ENCODE results near the gene RPS27.

The RPS27 gene

GRCh38 chr1:153944005-153944826 lies 46.3 kb upstream of the RPS27 start:
- Histone ChIP-seq H2BK12ac (ENCODE audit: low read length in 2 of 2) (no peak overlapping the region), H3K9me3 (ENCODE audit: control insufficient read depth, low read length) (no peaks in the 10 kb centered on the region), H3K14ac (ENCODE audit: low read length in 2 of 2) (no peak overlapping the region), H2AFZ (ENCODE audit: low read depth, low read length) (no peak overlapping the region), H3K27me3 (ENCODE audit: control insufficient read depth in 1 of 2, insufficient read depth in 1 of 2, low read length in 2 of 2) (no peaks in the 10 kb centered on the region), H3K18ac (ENCODE audit: low read depth in 1 of 2, low read length in 2 of 2) (no peak overlapping the region), H2BK120ac (ENCODE audit: low read depth, low read length) (no peak overlapping the region), H3K4me2 (ENCODE audit: low read length, poor library complexity, severe bottlenecking) (no peak overlapping the region), H2BK15ac (ENCODE audit: low read depth, poor library complexity, severe bottlenecking) (peak overlapping the region; percentile 86), H2BK5ac (ENCODE audit: low read depth, low read length, poor library complexity, severe bottlenecking) (no peak overlapping the region), H4K8ac (ENCODE audit: low read length) (no peak overlapping the region), H3K79me1 (replicated peaks; ENCODE audit: low read length, poor library complexity, severe bottlenecking) (peaks cover 47% of the 10 kb centered on the region), H3K36me3 (ENCODE audit: control insufficient read depth in 1 of 2, insufficient read depth in 2 of 2, low read depth in 1 of 2, low read length in 2 of 2) (peaks cover 65 to 68% of the 10 kb centered on the region in 2 experiments), H3K9ac (ENCODE audit: low read length) (peak overlapping the region; percentile 96), H2AK5ac (ENCODE audit: low read length, severe bottlenecking) (no peak overlapping the region), H3K4me3 (ENCODE audit: insufficient read depth in 1 of 2, low read depth in 1 of 2, low read length in 2 of 2) (peak overlapping the region in 1 of 2 experiments; percentile 9), H4K91ac (ENCODE audit: low read length) (peak overlapping the region; percentile 20), H3K4ac (ENCODE audit: low read depth in 1 of 2, low read length in 2 of 2) (no peak overlapping the region), H3K27ac (ENCODE audit: low read length, poor library complexity, severe bottlenecking) (no peak overlapping the region), H3K4me1 (ENCODE audit: control insufficient read depth, insufficient read depth, low read depth, low read length) (peaks cover 12% of the 10 kb centered on the region), H3K23ac (ENCODE audit: low read length in 2 of 2) (no peak overlapping the region)
- DNase-seq: peak; percentile 20
- 95% methylated on average over 14 of the region's 15 CpGs for WGBS

GRCh38 chr1:153944827-153945117 lies 45.8 kb upstream of the RPS27 start:
- Histone ChIP-seq H3K27me3 (ENCODE audit: control insufficient read depth in 1 of 2, insufficient read depth in 1 of 2, low read length in 2 of 2) (no peaks in the 10 kb centered on the region), H3K9ac (ENCODE audit: low read length) (peak overlapping the region; percentile 96), H3K4ac (ENCODE audit: low read depth in 1 of 2, low read length in 2 of 2) (peak overlapping the region in 1 of 2 experiments; percentile 1), H2BK12ac (ENCODE audit: low read length in 2 of 2) (peak overlapping the region in 1 of 2 experiments; percentile 59), H3K4me1 (ENCODE audit: control insufficient read depth, insufficient read depth, low read depth, low read length) (peaks cover 12% of the 10 kb centered on the region), H3K79me1 (replicated peaks; ENCODE audit: low read length, poor library complexity, severe bottlenecking) (peaks cover 47% of the 10 kb centered on the region), H2BK15ac (ENCODE audit: low read depth, poor library complexity, severe bottlenecking) (no peak overlapping the region), H3K9me3 (ENCODE audit: control insufficient read depth, low read length) (no peaks in the 10 kb centered on the region), H4K91ac (ENCODE audit: low read length) (no peak overlapping the region), H3K4me2 (ENCODE audit: low read length, poor library complexity, severe bottlenecking) (peak overlapping the region; percentile 83), H3K18ac (ENCODE audit: low read depth in 1 of 2, low read length in 2 of 2) (peak overlapping the region in 1 of 2 experiments; percentile 98), H3K23ac (ENCODE audit: low read length in 2 of 2) (no peak overlapping the region), H3K27ac (ENCODE audit: low read length, poor library complexity, severe bottlenecking) (no peak overlapping the region), H3K14ac (ENCODE audit: low read length in 2 of 2) (no peak overlapping the region), H2AFZ (ENCODE audit: low read depth, low read length) (no peak overlapping the region), H2BK120ac (ENCODE audit: low read depth, low read length) (no peak overlapping the region), H3K36me3 (ENCODE audit: control insufficient read depth in 1 of 2, insufficient read depth in 2 of 2, low read depth in 1 of 2, low read length in 2 of 2) (peaks cover 63 to 66% of the 10 kb centered on the region in 2 experiments), H3K4me3 (ENCODE audit: insufficient read depth in 1 of 2, low read depth in 1 of 2, low read length in 2 of 2) (peak overlapping the region in 1 of 2 experiments; percentile 94), H2AK5ac (ENCODE audit: low read length, severe bottlenecking) (no peak overlapping the region), H2BK5ac (ENCODE audit: low read depth, low read length, poor library complexity, severe bottlenecking) (no peak overlapping the region), H4K8ac (ENCODE audit: low read length) (peak overlapping the region; percentile 1)
- 93% methylated on average over 3 of the region's 3 CpGs for WGBS
- no peak for DNase-seq

GRCh38 chr1:153945131-153945794 lies 45.3 kb upstream of the RPS27 start:
- peaks cover 12% of the 10 kb centered on the region for H3K4me1 ChIP-seq (ENCODE audit: control insufficient read depth, insufficient read depth, low read depth, low read length)
- peaks cover 46% of the 10 kb centered on the region for H3K79me1 ChIP-seq (replicated peaks; ENCODE audit: low read length, poor library complexity, severe bottlenecking)
- no peak overlapping the region for H2AK5ac ChIP-seq (ENCODE audit: low read length, severe bottlenecking)
- H2BK12ac ChIP-seq (ENCODE audit: low read length in 2 of 2): peak overlapping the region in 1 of 2 experiments; percentile 59
- H2BK120ac ChIP-seq (ENCODE audit: low read depth, low read length): peak overlapping the region; percentile 12
- no peak overlapping the region for H3K27ac ChIP-seq (ENCODE audit: low read length, poor library complexity, severe bottlenecking)
- peak overlapping the region; percentile 87 to 94 for H3K4me3 ChIP-seq (ENCODE audit: insufficient read depth in 1 of 2, low read depth in 1 of 2, low read length in 2 of 2)
- peak overlapping the region; percentile 83 for H4K8ac ChIP-seq (ENCODE audit: low read length)
- peak overlapping the region; percentile 30 for H2BK15ac ChIP-seq (ENCODE audit: low read depth, poor library complexity, severe bottlenecking)
- peak; percentile 73 for DNase-seq
- H3K4me2 ChIP-seq (ENCODE audit: low read length, poor library complexity, severe bottlenecking): peak overlapping the region; percentile 83
- H4K91ac ChIP-seq (ENCODE audit: low read length): peak overlapping the region; percentile 84
- H3K9me3 ChIP-seq (ENCODE audit: control insufficient read depth, low read length): no peaks in the 10 kb centered on the region
- peak overlapping the region; percentile 96 for H3K9ac ChIP-seq (ENCODE audit: low read length)
- H2BK5ac ChIP-seq (ENCODE audit: low read depth, low read length, poor library complexity, severe bottlenecking): no peak overlapping the region
- H2AFZ ChIP-seq (ENCODE audit: low read depth, low read length): no peak overlapping the region
- 59% methylated on average over 12 of the region's 12 CpGs for WGBS
- no peaks in the 10 kb centered on the region for H3K27me3 ChIP-seq (ENCODE audit: control insufficient read depth in 1 of 2, insufficient read depth in 1 of 2, low read length in 2 of 2)
- peak overlapping the region in 1 of 2 experiments; percentile 74 for H3K14ac ChIP-seq (ENCODE audit: low read length in 2 of 2)
- H3K23ac ChIP-seq (ENCODE audit: low read length in 2 of 2): peak overlapping the region in 1 of 2 experiments; percentile 57
- peaks cover 61 to 63% of the 10 kb centered on the region in 2 experiments for H3K36me3 ChIP-seq (ENCODE audit: control insufficient read depth in 1 of 2, insufficient read depth in 2 of 2, low read depth in 1 of 2, low read length in 2 of 2)
- peak overlapping the region; percentile 1 to 92 for H3K4ac ChIP-seq (ENCODE audit: low read depth in 1 of 2, low read length in 2 of 2)
- H3K18ac ChIP-seq (ENCODE audit: low read depth in 1 of 2, low read length in 2 of 2): peak overlapping the region; percentile 37 to 98
